HepG2 (cell line): ENCODE data around the gene TRMT2A.

Experiments used
- CC2D1A ChIP-seq: sonication (generic); formaldehyde crosslinking; IDR thresholded peaks from 2 replicates; pipeline ENCODE4 v1.8.1; 2023; ENCODE audit warnings: mild to moderate bottlenecking, missing genetic modification reagents
- CREB1 ChIP-seq, 2 experiments: fragments of 450-650 bp in 1 of 2; IDR thresholded peaks; 2 replicates each; pipeline ENCODE4 v1.6.1; 2016 to 2017; ENCODE audit warnings: control low read depth in 1 of 2, mild to moderate bottlenecking in 1 of 2, missing compliant biosample characterization in 1 of 2, missing genetic modification characterization in 1 of 2
- ELF1 ChIP-seq: sonication (generic); formaldehyde crosslinking; IDR thresholded peaks from 2 replicates; pipeline ENCODE4 v1.4.0; 2020; ENCODE audit warnings: missing genetic modification reagents
- MAFF ChIP-seq: IDR thresholded peaks from 2 replicates; pipeline ENCODE4 v1.6.1; 2011; ENCODE audit warnings: low read depth, low read length, improper control_type of control experiment
- MNT ChIP-seq: fragments of 450-650 bp; IDR thresholded peaks from 2 replicates; pipeline ENCODE4 v1.6.1; 2016
- POLR2A ChIP-seq, 2 experiments: IDR thresholded peaks; 2 replicates each; pipeline ENCODE4 v1.6.1; 2011; ENCODE audit warnings: low read depth in 2 of 2, low read length in 2 of 2, mild to moderate bottlenecking in 1 of 2, moderate library complexity in 1 of 2; ENCODE audit not compliant: insufficient read depth in 1 of 2
- ZNF513 ChIP-seq: sonication (generic); formaldehyde crosslinking; conservative IDR thresholded peaks from 2 replicates; pipeline ENCODE4 v1.5.0; 2020; ENCODE audit warnings: missing genetic modification reagents
- ZNF558 ChIP-seq: sonication (generic); formaldehyde crosslinking; IDR thresholded peaks from 2 replicates; pipeline ENCODE4 v1.9.0; 2022; ENCODE audit warnings: mild to moderate bottlenecking, missing genetic modification reagents, borderline replicate concordance

- TF ChIP-seq CC2D1A (CRISPR knock-in tag) = no peak
- TF ChIP-seq ZNF513 (CRISPR knock-in tag) = no peak
- no peak for TF ChIP-seq ELF1 (CRISPR knock-in tag)
- no peak for TF ChIP-seq POLR2A (IDR thresholded peaks at IDR 0.05; ENCODE audit: insufficient read depth in 1 of 2, low read depth in 2 of 2, low read length in 2 of 2)
- no peak for TF ChIP-seq MAFF
- no peak for TF ChIP-seq MNT
- no peak for TF ChIP-seq CREB1 (IDR thresholded peaks at IDR 0.05)
- no peak for TF ChIP-seq CREB1 (CRISPR knock-in tag; IDR thresholded peaks at IDR 0.05)
- no peak for TF ChIP-seq ZNF558
Measured at GRCh38 chr22:20141186-20142077, 24.4 kb upstream of the TRMT2A start.
